Activated CD8-positive, alpha-beta memory T cell treated with anti-CD3 and anti-CD28 coated beads for 24 hours (primary cell): ENCODE measurements around the gene VPS13D.
"Not testable (repeated sequence)": the region's sequence is repeated elsewhere in the genome, so short reads cannot be mapped to it uniquely, and the experiment has no call there.

Experiments
- DNase-seq: peaks from one replicate; pipeline ENCODE4 v3.0.0-alpha.2; 2020

VPS13D gene

GRCh38 chr1:12524266-12524665 lies 294.4 kb downstream of the VPS13D start:
- DNase-seq, result no peak

GRCh38 chr1:12525311-12526181 lies 295.7 kb downstream of the VPS13D start:
- no peak for DNase-seq

- DNase-seq, result no peak
Observed at GRCh38 chr1:12527564-12527963, 297.7 kb downstream of the VPS13D start.

- no peak for DNase-seq
Observed at GRCh38 chr1:12528021-12528852, 298.4 kb downstream of the VPS13D start.

- DNase-seq, result no peak
Observed at GRCh38 chr1:12529640-12530174, 299.9 kb downstream of the VPS13D start.

DNA sequence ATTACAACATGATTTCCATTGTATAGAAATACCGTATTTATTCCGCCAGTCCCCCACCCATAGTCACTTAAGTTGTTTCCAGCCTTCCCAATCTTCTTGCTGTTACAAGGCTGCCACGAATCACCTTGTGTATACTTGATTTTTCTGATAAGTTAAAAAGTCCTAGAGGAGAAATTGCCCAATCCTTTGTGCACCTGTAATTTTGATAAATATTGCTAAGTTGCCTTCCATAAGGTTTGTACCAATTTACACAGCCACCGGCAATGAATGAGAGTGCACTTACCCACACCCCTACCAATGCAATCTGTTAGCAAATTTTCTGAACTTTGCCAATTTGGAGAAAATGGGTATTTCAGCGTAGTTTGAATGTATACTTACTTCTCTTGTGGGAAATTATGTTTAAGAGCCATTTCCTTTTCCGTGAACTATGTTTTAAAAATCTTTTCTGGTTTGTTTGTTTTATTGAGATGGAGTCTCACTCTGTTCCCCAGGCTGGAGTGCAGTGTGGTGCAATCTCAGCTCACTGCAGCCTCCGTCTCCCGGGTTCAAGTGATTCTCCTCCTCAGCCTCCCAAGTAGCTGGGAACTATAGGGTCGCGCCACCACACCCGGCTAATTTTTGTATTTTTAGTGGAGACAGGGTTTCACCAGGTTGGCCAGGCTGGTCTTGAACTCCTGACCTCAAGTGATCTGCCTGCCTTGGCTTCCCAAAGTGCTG lies 300.8 kb downstream of the VPS13D start:
- DNase-seq, result no peak

- no peak for DNase-seq
Observed at GRCh38 chr1:12531179-12531499, 301.3 kb downstream of the VPS13D start.

- DNase-seq, result no peak
Observed at GRCh38 chr1:12532405-12533315, 302.8 kb downstream of the VPS13D start.

DNA sequence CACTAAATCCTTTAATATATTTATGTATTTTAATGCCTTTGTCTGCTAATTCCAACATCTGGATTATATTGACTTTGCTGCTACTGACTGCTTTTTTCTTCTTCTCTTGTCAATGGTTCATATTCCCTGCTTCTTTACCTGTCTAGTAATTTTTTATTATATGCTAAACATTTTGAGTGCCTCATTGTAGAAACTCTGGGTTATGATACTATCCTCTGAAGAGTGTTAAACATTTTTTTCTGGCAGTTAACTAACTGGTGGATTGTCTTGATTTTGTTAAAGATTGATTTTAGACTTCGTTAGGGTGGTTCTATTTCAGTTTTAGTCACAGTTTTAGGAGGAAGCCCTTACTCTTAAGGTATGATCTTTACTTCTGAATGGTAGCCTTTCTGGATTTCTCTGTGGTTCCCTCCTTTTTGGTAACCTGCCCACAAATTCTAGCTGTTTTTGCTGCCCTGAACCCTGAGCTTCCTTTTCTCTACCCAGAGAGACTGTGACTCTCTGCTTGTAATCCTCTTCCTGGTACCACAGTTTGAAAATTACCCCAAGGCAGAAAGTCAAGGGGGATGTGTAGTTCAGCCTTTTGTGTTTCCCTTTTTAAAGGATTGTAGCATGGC lies 306.3 kb downstream of the VPS13D start:
- DNase-seq, result no peak

DNA sequence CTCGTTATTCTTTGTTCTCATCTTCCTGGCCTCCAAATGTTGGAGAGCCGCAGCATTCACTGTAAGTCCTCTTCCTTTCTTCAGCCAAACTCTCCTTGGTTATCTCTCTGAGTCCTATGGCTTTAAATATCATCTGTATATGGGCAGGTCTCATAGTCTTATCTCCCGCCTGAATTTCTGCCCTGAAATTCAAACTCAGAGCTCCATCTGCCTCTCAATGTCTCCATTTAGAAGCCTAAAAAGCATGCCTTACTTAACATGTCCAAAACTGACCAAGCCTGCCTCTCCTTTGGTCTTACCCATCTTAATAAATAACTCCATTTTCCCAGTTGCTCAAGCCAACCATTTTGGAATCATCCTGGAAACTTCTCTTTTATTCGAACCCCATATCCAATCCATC lies 307.5 kb downstream of the VPS13D start:
- DNase-seq, result no peak

DNA sequence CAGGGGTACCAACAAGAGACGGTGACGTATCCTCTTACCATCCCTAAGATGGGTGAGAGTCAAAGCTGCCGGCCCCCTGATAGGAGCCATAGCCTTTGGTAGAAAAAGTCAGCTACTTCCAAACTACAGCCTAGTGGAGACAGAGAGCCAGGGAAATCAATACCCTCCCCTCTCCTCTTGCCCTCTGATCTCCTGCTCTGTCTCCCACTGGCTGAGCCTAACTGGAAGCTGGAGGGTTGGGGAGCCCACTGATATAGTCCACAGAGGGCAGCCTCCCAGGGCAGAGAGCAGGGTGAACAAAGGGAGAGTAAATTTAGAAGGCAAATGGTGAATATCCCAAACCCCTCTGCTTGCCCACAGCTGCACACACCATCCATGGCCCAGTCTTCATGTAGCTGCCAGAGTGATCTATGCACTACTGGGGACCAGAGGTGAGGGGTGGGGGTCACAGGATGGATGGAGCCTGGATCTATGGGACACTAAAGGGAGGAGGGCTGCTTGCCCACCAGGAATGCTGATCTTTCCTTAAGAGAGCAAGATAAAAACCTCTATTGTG lies 308.2 kb downstream of the VPS13D start:
- no peak for DNase-seq

DNA sequence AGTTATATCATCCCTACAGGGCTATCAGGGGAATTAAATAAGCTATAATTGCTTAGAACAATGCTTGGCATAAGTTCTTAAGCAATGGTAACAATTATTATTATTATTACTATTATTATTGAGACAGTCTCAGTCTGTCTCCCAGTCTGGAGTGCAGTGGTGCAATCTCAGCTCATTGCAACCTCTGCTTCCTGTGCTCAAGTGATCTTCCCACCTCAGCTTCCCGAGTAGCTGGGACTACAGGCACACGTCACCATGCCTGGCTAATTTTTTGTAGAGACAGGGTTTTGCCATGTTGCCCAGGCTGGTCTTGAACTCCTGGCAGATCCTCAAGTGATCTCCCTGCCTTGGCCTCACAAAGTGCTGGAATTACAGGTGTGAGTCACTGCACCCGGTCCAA lies 308.7 kb downstream of the VPS13D start:
- DNase-seq, result not testable (repeated sequence)

DNA sequence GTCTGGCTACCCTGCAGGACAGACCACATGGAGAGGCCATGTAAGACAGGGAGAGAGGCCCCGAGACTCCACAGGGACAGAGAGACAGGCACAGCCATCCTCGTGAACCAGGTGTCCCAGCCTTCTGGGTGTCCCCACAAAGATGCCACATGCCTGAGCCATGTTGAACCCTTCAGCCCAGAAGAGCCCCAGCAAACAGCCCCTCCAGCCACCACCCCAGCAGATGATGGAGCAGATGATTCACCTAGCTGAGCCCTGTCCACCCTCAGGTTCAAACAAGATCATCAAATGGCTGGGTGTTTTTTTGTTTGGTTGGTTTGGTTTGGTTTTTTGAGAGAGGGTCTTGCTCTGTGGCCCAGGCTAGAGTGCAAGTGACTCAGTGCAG lies 309.5 kb downstream of the VPS13D start:
- DNase-seq, result no peak

DNA sequence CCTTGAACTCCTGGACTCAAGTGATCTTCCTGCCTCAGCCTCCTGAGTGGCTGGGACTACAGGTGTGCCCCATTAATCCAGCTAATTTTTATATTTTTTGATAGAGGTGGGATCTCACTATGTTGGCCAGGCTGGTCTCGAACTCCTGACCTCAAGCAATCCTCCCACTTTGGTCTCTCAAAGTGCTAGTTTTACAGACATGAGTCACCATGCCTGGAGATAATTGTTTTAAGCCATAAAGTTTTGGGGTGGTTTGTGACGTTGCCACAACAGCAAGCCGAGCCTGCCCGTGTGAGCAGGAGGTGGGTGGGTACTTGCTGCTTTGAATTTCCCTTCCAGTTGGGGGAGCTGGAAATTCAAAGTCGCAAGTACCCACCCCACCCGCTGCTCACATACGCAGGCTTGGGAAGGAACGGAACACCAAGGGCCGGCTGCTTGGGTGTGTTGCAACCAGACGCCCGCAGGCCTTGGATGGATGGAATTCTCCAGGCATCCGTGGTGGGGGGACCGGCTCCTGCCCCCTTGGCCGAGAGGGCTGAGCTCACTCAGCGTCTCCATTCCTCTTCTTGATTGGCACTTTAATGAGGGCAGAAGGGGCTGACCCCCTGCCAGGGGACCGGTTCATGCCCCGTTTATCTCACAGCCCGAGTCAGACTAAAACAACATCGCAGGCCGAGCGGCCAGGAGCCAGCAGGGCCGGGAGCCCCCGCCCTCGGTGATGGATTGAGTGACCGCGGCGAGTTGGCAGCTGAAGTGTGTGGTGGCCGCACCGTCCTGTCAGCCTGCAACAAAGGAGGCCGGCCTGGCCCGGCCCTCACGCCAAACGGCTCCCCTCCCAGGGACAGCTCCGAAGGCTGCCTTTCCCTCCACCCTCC lies 310.1 kb downstream of the VPS13D start:
- DNase-seq, result no peak

GRCh38 chr1:12540580-12541273 lies 310.9 kb downstream of the VPS13D start:
- no peak for DNase-seq

- no peak for DNase-seq
Observed at GRCh38 chr1:12541274-12542137, 311.7 kb downstream of the VPS13D start.

DNA sequence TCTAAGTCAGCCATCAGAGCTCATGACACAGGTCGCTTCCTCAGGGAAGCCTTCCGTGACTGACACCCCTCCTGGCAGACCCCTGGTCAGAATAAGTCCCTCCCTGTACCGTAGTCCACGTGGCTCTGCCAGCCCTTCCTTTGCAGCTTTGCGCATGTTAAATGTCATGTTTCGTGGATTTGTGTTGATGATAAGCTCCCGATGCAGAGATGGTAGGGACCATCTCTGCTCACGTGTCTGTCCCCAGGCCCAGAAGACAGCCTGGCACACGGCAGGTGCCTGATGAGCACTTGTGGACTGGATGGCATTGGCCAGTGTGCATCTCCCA lies 312.3 kb downstream of the VPS13D start:
- no peak for DNase-seq
